Panc1 (cell line): ENCODE data around the gene GP2. TPM values are rescaled to one million over a fixed set of nuclear protein-coding genes. Genes with fewer than 3 reads are reported as not detected.
"Not testable (repeated sequence)": the region's sequence is repeated elsewhere in the genome, so short reads cannot be mapped to it uniquely, and the experiment has no call there.

Source experiments
- ATAC-seq: fragments of 200-7000 bp; cut with Tn5 transposase; 2 replicates; pipeline ENCODE4 v1.9.1; 2020; ENCODE audit warnings: mild to moderate bottlenecking, moderate library complexity
- BruUV-seq: library from RNA; stranded (reverse); fragments of 400-500 nt; replicated peaks from 2 replicates; lab custom pipeline; 2021; lab: Mats Ljungman, UMichigan
- CTCF ChIA-PET: fragments of 300-600 bp; sonication (Branson Sonifier 250); formaldehyde crosslinking; loops from one replicate; lab custom pipeline; 2022; ENCODE audit warnings: antibody characterized with exemption; lab: Charles Lee
- POLR2A ChIA-PET: fragments of 300-600 bp; sonication (Branson Sonifier 250); formaldehyde crosslinking; loops from one replicate; lab custom pipeline; 2022; ENCODE audit warnings: antibody characterized with exemption; lab: Charles Lee
- DNase-seq: peaks from one replicate; pipeline ENCODE4 v3.0.0-alpha.2; 2010; ENCODE audit warnings: low read depth, low spot score
- H3K27ac ChIP-seq: 2 replicates; pipeline ENCODE4 v1.5.1; 2011; ENCODE audit warnings: mild to moderate bottlenecking, low read length, inconsistent platforms
- H3K27me3 ChIP-seq: fragments of 200-500 bp; sonication (Bioruptor generic); 2 replicates; pipeline ENCODE4 v1.6.0; 2014; ENCODE audit warnings: low read length, inconsistent platforms; ENCODE audit not compliant: control insufficient read depth, insufficient read depth
- H3K36me3 ChIP-seq: fragments of 200-500 bp; sonication (Bioruptor generic); 2 replicates; pipeline ENCODE4 v1.5.1; 2014; ENCODE audit warnings: inconsistent platforms, mild to moderate bottlenecking, low read length, moderate library complexity; ENCODE audit not compliant: control insufficient read depth, insufficient read depth
- H3K4me1 ChIP-seq: 2 replicates; pipeline ENCODE4 v1.5.1; 2011; ENCODE audit warnings: inconsistent platforms, mild to moderate bottlenecking, low read length, moderate library complexity; ENCODE audit not compliant: control insufficient read depth, insufficient read depth
- H3K4me3 ChIP-seq, 2 experiments: 2 replicates each; pipeline ENCODE4 v1.5.1; 2011 to 2012; ENCODE audit warnings: low read depth in 2 of 2, low read length in 2 of 2, mild to moderate bottlenecking in 2 of 2, inconsistent platforms in 1 of 2, moderate library complexity in 1 of 2
- H3K9me3 ChIP-seq: fragments of 200-500 bp; sonication (Bioruptor generic); 2 replicates; pipeline ENCODE4 v1.5.1; 2014; ENCODE audit warnings: low read depth, mild to moderate bottlenecking, inconsistent platforms, low read length, moderate library complexity; ENCODE audit not compliant: control insufficient read depth, insufficient read depth
- POLR2AphosphoS5 ChIP-seq: IDR thresholded peaks from 2 replicates; pipeline ENCODE4 v1.6.1; 2012; ENCODE audit warnings: mild to moderate bottlenecking, low read depth, low read length, moderate library complexity
- SIN3A ChIP-seq: IDR thresholded peaks from 2 replicates; pipeline ENCODE4 v1.6.1; 2012; ENCODE audit warnings: low read depth, mild to moderate bottlenecking, low read length, moderate library complexity, borderline replicate concordance; ENCODE audit not compliant: insufficient read depth
- TCF7L2 ChIP-seq: IDR thresholded peaks from 2 replicates; pipeline ENCODE4 v1.6.1; 2011; ENCODE audit warnings: mild to moderate bottlenecking, low read depth, low read length, inconsistent platforms
- in situ Hi-C: cut with HindIII; loops from 2 replicates; pipeline ENCODE4 v1.10.0; 2016; ENCODE audit warnings: low sequenced_read_pairs, low pct_unique_long_range_greater_than_20kb
- intact Hi-C: fragments of 100-400 bp; cut with micrococcal nuclease; formaldehyde crosslinking; loops from one replicate; pipeline ENCODE4 v1.10.0; 2022; ENCODE audit not compliant: unreplicated experiment
- total RNA-seq: library from RNA; stranded (reverse); gene quantifications from one replicate; pipeline ENCODE4 v1.2.1, GENCODE V29; 2021; ENCODE audit not compliant: unreplicated experiment
- TF ChIP-seq, protein P1 (sequence below): fragments of 450-650 bp; IDR thresholded peaks from 2 replicates; pipeline ENCODE4 v1.5.1; 2017; ENCODE audit warnings: mild to moderate bottlenecking
- TF ChIP-seq, protein P2 (sequence below), 2 experiments: IDR thresholded peaks; 2 replicates each; pipeline ENCODE4 v1.6.1; 2011 to 2012; ENCODE audit warnings: low read depth in 2 of 2, control low read depth in 1 of 2, low read length in 1 of 2, mild to moderate bottlenecking in 1 of 2, moderate library complexity in 1 of 2; ENCODE audit not compliant: insufficient read depth in 1 of 2

The GP2 gene
- total RNA-seq, 1 experiment from 2014 or later: 5.8 TPM

- DNase-seq: no peak
- CTCF ChIA-PET: no interaction called here
- POLR2A ChIA-PET: no interaction called here
- no TSS peak for BruUV-seq
- in situ Hi-C loops: no loop called here
- Histone ChIP-seq H3K9me3 (no peaks in the 10 kb centered on the region), H3K4me1 (no peaks in the 10 kb centered on the region), H3K27me3 (peaks cover 12% of the 10 kb centered on the region), H3K36me3 (no peaks in the 10 kb centered on the region), H3K27ac (no peak overlapping the region), H3K4me3 (no peak overlapping the region)
- intact Hi-C loops: no loop called here
- no peak for TF ChIP-seq POLR2AphosphoS5
- TF ChIP-seq, protein P1, sequence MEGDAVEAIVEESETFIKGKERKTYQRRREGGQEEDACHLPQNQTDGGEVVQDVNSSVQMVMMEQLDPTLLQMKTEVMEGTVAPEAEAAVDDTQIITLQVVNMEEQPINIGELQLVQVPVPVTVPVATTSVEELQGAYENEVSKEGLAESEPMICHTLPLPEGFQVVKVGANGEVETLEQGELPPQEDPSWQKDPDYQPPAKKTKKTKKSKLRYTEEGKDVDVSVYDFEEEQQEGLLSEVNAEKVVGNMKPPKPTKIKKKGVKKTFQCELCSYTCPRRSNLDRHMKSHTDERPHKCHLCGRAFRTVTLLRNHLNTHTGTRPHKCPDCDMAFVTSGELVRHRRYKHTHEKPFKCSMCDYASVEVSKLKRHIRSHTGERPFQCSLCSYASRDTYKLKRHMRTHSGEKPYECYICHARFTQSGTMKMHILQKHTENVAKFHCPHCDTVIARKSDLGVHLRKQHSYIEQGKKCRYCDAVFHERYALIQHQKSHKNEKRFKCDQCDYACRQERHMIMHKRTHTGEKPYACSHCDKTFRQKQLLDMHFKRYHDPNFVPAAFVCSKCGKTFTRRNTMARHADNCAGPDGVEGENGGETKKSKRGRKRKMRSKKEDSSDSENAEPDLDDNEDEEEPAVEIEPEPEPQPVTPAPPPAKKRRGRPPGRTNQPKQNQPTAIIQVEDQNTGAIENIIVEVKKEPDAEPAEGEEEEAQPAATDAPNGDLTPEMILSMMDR: no peak
- TF ChIP-seq, protein P2, sequence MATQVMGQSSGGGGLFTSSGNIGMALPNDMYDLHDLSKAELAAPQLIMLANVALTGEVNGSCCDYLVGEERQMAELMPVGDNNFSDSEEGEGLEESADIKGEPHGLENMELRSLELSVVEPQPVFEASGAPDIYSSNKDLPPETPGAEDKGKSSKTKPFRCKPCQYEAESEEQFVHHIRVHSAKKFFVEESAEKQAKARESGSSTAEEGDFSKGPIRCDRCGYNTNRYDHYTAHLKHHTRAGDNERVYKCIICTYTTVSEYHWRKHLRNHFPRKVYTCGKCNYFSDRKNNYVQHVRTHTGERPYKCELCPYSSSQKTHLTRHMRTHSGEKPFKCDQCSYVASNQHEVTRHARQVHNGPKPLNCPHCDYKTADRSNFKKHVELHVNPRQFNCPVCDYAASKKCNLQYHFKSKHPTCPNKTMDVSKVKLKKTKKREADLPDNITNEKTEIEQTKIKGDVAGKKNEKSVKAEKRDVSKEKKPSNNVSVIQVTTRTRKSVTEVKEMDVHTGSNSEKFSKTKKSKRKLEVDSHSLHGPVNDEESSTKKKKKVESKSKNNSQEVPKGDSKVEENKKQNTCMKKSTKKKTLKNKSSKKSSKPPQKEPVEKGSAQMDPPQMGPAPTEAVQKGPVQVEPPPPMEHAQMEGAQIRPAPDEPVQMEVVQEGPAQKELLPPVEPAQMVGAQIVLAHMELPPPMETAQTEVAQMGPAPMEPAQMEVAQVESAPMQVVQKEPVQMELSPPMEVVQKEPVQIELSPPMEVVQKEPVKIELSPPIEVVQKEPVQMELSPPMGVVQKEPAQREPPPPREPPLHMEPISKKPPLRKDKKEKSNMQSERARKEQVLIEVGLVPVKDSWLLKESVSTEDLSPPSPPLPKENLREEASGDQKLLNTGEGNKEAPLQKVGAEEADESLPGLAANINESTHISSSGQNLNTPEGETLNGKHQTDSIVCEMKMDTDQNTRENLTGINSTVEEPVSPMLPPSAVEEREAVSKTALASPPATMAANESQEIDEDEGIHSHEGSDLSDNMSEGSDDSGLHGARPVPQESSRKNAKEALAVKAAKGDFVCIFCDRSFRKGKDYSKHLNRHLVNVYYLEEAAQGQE (IDR thresholded peaks at IDR 0.05; ENCODE audit: insufficient read depth in 1 of 2, low read depth in 2 of 2, low read length in 1 of 2): no peak
- TF ChIP-seq TCF7L2: no peak
- TF ChIP-seq SIN3A: no peak
- no peak for ATAC-seq
These were observed 12.7 kb downstream of the GP2 start for GRCh38 chr16:20314575-20314974.

DNA sequence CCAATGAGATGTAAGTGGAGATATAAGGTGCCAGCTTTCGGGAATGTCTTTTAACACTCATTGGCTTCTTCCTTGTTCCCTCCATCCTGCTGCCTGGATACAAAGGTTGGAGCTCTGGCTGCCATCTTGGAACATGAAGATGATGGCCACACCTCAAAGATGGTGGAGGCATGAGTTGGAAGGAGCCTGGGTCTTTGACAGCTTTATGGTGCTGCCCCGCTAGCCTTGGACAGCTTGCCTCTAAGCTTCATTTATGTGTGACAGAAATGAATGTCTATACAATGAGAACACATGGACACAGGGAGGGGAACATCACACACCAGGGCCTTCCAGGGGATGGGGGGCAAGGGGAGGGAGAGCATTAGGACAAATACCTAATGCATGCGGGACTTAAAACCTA, 13.6 kb downstream of the GP2 start:
- POLR2A ChIA-PET: interaction anchor here (0.5 kb wide), 1 partner anchor 405 kb away, joined by 5 read pairs; no protein-coding TSS in a partner anchor
- no peaks in the 10 kb centered on the region for H3K4me1 ChIP-seq
- no peak overlapping the region for H3K4me3 ChIP-seq
- H3K36me3 ChIP-seq: no peaks in the 10 kb centered on the region
- in situ Hi-C loops (no loop called here), intact Hi-C loops (no loop called here)
- BruUV-seq: no TSS peak
- peaks cover 12% of the 10 kb centered on the region for H3K27me3 ChIP-seq
- CTCF ChIA-PET: interaction anchor here (0.5 kb wide), 1 partner anchor 72 kb away, joined by 6 read pairs; no protein-coding TSS in a partner anchor
- DNase-seq (no peak), ATAC-seq (no peak)
- H3K27ac ChIP-seq: no peak overlapping the region
- no peaks in the 10 kb centered on the region for H3K9me3 ChIP-seq
- no peak for TF ChIP-seq TCF7L2

DNA sequence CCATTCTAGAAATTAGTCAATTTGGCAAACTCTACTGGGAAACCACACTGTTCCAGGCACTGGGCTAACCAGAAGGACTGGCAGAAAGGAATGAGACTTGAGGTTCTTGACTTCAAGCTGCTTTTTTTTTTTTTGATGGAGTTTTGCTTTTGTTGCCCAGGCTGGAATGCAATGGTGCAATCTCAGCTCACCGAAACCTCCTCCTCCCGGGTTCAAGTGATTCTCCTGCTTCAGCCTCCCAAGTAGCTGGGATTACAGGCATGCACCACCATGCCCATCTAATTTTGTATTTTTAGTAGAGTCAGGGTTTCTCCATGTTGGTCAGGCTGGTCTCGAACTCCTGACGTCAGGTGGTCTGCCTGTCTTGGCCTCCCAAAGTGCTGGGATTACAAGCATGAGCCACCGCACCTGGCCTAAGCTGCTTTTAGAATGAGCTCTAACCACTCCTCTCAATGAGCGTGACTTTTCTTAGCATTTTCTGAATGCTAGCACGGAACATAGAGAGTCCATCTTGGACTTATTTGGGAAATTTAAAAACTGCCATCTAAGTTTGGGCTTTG, 14.7 kb downstream of the GP2 start:
- H3K4me3 ChIP-seq, intact Hi-C loops, H3K27me3 ChIP-seq, in situ Hi-C loops, H3K27ac ChIP-seq, H3K36me3 ChIP-seq, BruUV-seq, H3K9me3 ChIP-seq, DNase-seq, ATAC-seq, H3K4me1 ChIP-seq, CTCF ChIA-PET: not testable (repeated sequence)
- POLR2A ChIA-PET: interaction anchor here (0.7 kb wide), 1 partner anchor 68 kb away, joined by 4 read pairs; no protein-coding TSS in a partner anchor
